ENCODE data around the gene MROH9. TPM values are rescaled to one million over a fixed set of nuclear protein-coding genes. Genes with fewer than 3 reads are reported as not detected.

MROH9 gene
- total and polyA plus RNA-seq, 2 of the 4 experiments (the other 2 are of a cell fraction) = not detected

GRCh38 chr1:170993717-170994116 lies 58.4 kb downstream of the MROH9 start:
- intact Hi-C loops (cut with micrococcal nuclease) = no loop called here
- Histone ChIP-seq H3K18ac (ENCODE audit: low read depth, low read length) (no peak overlapping the region), H3K4me3 (ENCODE audit: insufficient read depth, low read depth, low read length) (no peak overlapping the region), H3K9ac (ENCODE audit: low read depth, low read length) (no peak overlapping the region), H3K14ac (replicated peaks; ENCODE audit: low read depth, low read length) (no peak overlapping the region), H2AFZ (replicated peaks; ENCODE audit: low read length, poor library complexity) (no peak overlapping the region), H3K4me1 (ENCODE audit: control insufficient read depth, insufficient read depth, low read length) (no peaks in the 10 kb centered on the region), H3K79me1 (ENCODE audit: low read depth in 1 of 2, low read length in 2 of 2) (no peaks in the 10 kb centered on the region), H2BK15ac (ENCODE audit: low read depth, low read length) (no peak overlapping the region), H2AK5ac (ENCODE audit: low read depth, low read length) (no peak overlapping the region), H3K56ac (ENCODE audit: extremely low read depth, insufficient read depth, low read length) (no peak overlapping the region), H4K91ac (ENCODE audit: insufficient read depth, low read depth, low read length) (no peak overlapping the region), H2BK5ac (ENCODE audit: low read depth, low read length, poor library complexity, severe bottlenecking) (no peak overlapping the region), H2AK9ac (replicated peaks; ENCODE audit: low read depth, low read length, poor library complexity) (no peak overlapping the region), H2BK20ac (ENCODE audit: low read depth, low read length) (no peak overlapping the region), H3K27me3 (ENCODE audit: control insufficient read depth, insufficient read depth, low read length) (no peaks in the 10 kb centered on the region), H4K5ac (ENCODE audit: low read depth, low read length) (no peak overlapping the region), H3K27ac (ENCODE audit: insufficient read depth, low read length) (no peak overlapping the region), H3K23ac (ENCODE audit: low read depth, low read length) (no peak overlapping the region), H4K20me1 (ENCODE audit: insufficient read depth, low read length) (no peaks in the 10 kb centered on the region), H4K8ac (ENCODE audit: low read depth in 2 of 2, low read length in 2 of 2) (no peak overlapping the region), H2BK120ac (ENCODE audit: low read depth, low read length) (no peak overlapping the region), H3K4me2 (ENCODE audit: low read depth, low read length) (no peak overlapping the region), H3K4ac (ENCODE audit: low read depth, low read length) (no peak overlapping the region), H3K36me3 (ENCODE audit: control insufficient read depth, insufficient read depth, low read length) (no peaks in the 10 kb centered on the region), H3K9me1 (ENCODE audit: insufficient read depth, low read length) (no peaks in the 10 kb centered on the region), H3K9me3 (ENCODE audit: control insufficient read depth, insufficient read depth, low read length) (no peaks in the 10 kb centered on the region)
- dilution Hi-C loops (cut with HindIII; ENCODE audit: low sequenced_read_pairs, unreplicated experiment) = no loop called here
- ATAC-seq (ENCODE audit: low read depth) (no peak), DNase-seq (no peak)
- in situ Hi-C loops (cut with MboI; ENCODE audit: low sequenced_read_pairs) = no loop called here
- TF ChIP-seq MAFK (IDR thresholded peaks at IDR 0.05; ENCODE audit: low read depth, low read length) (peak; percentile 24; the same call in 1 of the 2 replicates), ELK1 (IDR thresholded peaks at IDR 0.05; ENCODE audit: borderline replicate concordance, low read depth, low read length) (no peak)
- ChIA-PET CTCF (no interaction called here), POLR2A (ENCODE audit: unreplicated experiment) (no interaction called here)
- BruUV-seq (replicated peaks) = no TSS peak
- WGBS, 2 experiments (ENCODE audit: extremely low coverage in 2 of 2, insufficient read length in 1 of 2) = no CpG with 5 or more reads among the region's 1 CpG

All from IMR-90 (cell line).